ENCODE measurements around the gene PALD1.

GRCh38 chr10:70584366-70584765 lies 105.8 kb downstream of the PALD1 start:
- TF ChIP-seq ESRRB (CRISPR knock-in tag; IDR thresholded peaks at IDR 0.05; ENCODE audit: borderline replicate concordance) = no peak
- no peak for TF ChIP-seq EZH2 (IDR thresholded peaks at IDR 0.05; ENCODE audit: borderline replicate concordance, low read depth, low read length)
- no peak for TF ChIP-seq CBFB (CRISPR knock-in tag; IDR thresholded peaks at IDR 0.05)
- TF ChIP-seq NBN (IDR thresholded peaks at IDR 0.05; ENCODE audit: low read depth) = no peak
